ENCODE results near the gene TRIM56.
"Not testable (repeated sequence)": the region's sequence is repeated elsewhere in the genome, so short reads cannot be mapped to it uniquely, and the experiment has no call there.

TRIM56 gene, protein sequence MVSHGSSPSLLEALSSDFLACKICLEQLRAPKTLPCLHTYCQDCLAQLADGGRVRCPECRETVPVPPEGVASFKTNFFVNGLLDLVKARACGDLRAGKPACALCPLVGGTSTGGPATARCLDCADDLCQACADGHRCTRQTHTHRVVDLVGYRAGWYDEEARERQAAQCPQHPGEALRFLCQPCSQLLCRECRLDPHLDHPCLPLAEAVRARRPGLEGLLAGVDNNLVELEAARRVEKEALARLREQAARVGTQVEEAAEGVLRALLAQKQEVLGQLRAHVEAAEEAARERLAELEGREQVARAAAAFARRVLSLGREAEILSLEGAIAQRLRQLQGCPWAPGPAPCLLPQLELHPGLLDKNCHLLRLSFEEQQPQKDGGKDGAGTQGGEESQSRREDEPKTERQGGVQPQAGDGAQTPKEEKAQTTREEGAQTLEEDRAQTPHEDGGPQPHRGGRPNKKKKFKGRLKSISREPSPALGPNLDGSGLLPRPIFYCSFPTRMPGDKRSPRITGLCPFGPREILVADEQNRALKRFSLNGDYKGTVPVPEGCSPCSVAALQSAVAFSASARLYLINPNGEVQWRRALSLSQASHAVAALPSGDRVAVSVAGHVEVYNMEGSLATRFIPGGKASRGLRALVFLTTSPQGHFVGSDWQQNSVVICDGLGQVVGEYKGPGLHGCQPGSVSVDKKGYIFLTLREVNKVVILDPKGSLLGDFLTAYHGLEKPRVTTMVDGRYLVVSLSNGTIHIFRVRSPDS

DNA sequence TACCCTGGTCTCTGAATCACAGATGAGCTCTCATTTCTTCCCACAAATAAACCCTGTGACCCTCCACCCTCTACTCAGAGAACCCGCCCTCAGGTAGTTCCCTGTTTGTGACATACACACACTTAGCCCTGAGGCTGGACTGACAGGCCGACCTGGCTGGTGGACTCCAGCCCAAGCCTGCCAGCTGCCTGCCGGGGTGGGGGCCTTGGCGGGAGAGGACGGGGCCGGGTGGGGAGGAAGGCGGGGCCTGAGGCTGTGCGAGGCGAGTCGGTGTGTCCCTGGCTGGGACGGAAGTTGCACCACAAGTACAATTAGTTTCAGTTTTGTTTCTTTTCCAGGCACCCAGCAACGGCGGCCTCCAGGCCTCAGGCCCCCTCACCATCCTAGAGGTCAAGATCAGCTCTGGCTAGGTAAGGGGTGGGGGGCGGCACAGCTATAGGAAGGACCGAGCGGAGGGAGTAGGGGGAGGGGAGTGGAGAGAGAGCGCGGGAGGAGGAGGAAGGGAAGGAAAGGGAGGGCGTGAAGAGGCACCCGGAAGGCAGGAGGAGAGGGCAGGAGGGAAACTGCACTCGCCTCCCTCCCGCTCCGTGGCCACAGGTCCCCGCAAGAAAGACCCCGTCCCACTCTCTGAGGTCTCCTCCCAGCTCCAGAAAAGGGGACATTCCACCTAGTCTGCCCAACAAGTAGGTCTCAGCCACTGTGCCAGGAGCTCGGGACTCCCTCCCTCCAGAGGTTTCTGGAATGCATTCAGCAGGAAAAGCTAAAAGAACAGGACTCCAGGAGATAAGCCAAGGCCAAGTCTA lies at the start of gene TRIM56:
TSS of gene TRIM56 (plus strand) at position 320 of the 803 bp plus-strand sequence. CDS start 1,832 bp downstream, outside the sequence.
- peak within 1 kb of the TSS; percentile 99 for H3K27ac ChIP-seq
- DNase-seq (ENCODE audit: low spot score) = peak; percentile 96
- CTCF ChIA-PET = interaction anchor here (0.6 to 1.3 kb wide), 4 partner anchors 9 to 191 kb away, joined by 3 to 10 read pairs (median 4); no protein-coding TSS in a partner anchor
- POLR2A ChIA-PET (ENCODE audit: low non-redundant PET) = interaction anchor here (0.6 to 1.2 kb wide), 4 partner anchors 10 to 656 kb away, joined by 3 read pairs; partner anchors contain the start of gene MEPCE
- TF ChIP-seq, protein P1, sequence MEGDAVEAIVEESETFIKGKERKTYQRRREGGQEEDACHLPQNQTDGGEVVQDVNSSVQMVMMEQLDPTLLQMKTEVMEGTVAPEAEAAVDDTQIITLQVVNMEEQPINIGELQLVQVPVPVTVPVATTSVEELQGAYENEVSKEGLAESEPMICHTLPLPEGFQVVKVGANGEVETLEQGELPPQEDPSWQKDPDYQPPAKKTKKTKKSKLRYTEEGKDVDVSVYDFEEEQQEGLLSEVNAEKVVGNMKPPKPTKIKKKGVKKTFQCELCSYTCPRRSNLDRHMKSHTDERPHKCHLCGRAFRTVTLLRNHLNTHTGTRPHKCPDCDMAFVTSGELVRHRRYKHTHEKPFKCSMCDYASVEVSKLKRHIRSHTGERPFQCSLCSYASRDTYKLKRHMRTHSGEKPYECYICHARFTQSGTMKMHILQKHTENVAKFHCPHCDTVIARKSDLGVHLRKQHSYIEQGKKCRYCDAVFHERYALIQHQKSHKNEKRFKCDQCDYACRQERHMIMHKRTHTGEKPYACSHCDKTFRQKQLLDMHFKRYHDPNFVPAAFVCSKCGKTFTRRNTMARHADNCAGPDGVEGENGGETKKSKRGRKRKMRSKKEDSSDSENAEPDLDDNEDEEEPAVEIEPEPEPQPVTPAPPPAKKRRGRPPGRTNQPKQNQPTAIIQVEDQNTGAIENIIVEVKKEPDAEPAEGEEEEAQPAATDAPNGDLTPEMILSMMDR (conservative IDR thresholded peaks at IDR 0.05; ENCODE audit: low read depth) = no peak

DNA sequence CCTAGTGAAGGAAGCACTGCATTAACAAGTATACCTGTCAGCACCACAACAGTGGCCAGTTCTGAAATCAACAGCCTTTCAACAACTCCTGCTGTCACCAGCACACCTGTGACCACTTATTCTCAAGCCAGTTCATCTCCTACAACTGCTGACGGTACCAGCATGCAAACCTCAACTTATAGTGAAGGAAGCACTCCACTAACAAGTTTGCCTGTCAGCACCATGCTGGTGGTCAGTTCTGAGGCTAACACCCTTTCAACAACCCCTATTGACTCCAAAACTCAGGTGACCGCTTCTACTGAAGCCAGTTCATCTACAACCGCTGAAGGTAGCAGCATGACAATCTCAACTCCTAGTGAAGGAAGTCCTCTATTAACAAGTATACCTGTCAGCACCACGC lies 49.3 kb upstream of the TRIM56 start:
- no peak overlapping the region for H3K27ac ChIP-seq
- ChIA-PET POLR2A (ENCODE audit: low non-redundant PET) (no interaction called here), CTCF (no interaction called here)
- TF ChIP-seq, protein P1 (conservative IDR thresholded peaks at IDR 0.05; ENCODE audit: low read depth) = no peak
- DNase-seq (ENCODE audit: low spot score) = no peak

DNA sequence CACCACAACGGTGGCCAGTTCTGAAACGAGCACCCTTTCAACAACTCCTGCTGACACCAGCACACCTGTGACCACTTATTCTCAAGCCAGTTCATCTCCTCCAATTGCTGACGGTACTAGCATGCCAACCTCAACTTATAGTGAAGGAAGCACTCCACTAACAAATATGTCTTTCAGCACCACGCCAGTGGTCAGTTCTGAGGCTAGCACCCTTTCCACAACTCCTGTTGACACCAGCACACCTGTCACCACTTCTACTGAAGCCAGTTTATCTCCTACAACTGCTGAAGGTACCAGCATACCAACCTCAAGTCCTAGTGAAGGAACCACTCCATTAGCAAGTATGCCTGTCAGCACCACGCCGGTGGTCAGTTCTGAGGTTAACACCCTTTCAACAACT lies 44.0 kb upstream of the TRIM56 start:
- CTCF ChIA-PET; POLR2A ChIA-PET (ENCODE audit: low non-redundant PET); DNase-seq (ENCODE audit: low spot score); H3K27ac ChIP-seq: not testable (repeated sequence)

DNA sequence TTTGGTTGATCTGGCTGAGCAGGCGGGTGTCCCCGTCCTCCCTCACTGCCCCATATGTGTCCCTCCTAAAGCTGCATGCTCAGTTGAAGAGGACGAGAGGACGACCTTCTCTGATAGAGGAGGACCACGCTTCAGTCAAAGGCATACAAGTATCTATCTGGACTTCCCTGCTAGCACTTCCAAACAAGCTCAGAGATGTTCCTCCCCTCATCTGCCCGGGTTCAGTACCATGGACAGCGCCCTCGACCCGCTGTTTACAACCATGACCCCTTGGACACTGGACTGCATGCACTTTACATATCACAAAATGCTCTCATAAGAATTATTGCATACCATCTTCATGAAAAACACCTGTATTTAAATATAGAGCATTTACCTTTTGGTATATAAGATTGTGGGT lies 26.9 kb upstream of the TRIM56 start:
- peak; percentile 60 for DNase-seq (ENCODE audit: low spot score)
- ChIA-PET CTCF (interaction anchor here (0.7 to 2.6 kb wide), 11 partner anchors 11 to 225 kb away, joined by 3 to 19 read pairs (median 4); partner anchors contain the start of gene UFSP1), POLR2A (ENCODE audit: low non-redundant PET) (no interaction called here)
- H3K27ac ChIP-seq = no peak overlapping the region
- TF ChIP-seq, protein P1 (conservative IDR thresholded peaks at IDR 0.05; ENCODE audit: low read depth) = no peak

DNA sequence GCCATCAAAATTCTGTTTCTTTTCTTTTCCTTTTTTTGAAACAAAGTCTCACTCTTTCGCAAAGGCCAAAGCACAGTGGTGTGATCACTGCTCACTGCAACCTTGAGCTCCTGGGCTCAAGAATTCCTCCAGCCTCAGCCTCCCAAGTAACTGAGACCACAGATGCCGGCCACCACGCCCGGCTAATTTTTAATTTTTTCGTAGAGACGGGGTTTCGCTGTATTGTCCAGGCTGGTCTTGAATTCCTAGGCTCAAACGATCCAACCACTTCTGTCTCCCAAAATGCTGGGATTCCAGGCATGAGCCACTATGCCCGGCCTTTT lies 25.7 kb upstream of the TRIM56 start:
- DNase-seq (ENCODE audit: low spot score) = no peak
- TF ChIP-seq, protein P1 (conservative IDR thresholded peaks at IDR 0.05; ENCODE audit: low read depth) = peak; percentile 77
- ChIA-PET POLR2A (ENCODE audit: low non-redundant PET) (no interaction called here), CTCF (interaction anchor here (0.7 to 2.6 kb wide), 9 partner anchors 10 to 623 kb away, joined by 3 to 19 read pairs (median 5); partner anchors contain the start of gene PPP1R35)
- no peak overlapping the region for H3K27ac ChIP-seq

DNA sequence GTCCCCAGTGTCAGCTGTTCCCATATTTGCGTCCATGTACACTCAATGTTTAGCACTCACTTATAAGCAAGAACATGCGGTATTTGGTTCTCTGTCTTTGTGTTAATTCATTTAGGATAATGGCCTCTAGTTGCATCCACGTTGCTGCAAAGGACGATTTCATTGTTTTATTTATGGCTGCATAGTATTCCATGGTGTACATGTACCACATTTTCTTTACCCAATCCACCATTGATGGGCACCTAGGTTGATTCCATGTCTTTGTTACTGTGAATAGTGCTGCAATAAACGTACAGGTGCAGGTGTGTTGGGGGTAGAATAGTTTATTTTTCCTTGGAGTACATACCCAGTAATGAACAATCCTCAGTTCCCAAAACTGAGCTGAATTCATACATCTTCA lies 24.3 kb upstream of the TRIM56 start:
- H3K27ac ChIP-seq = no peak overlapping the region
- CTCF ChIA-PET = interaction anchor here (0.6 kb wide), 1 partner anchor 19 kb away, joined by 4 read pairs; no protein-coding TSS in a partner anchor
- POLR2A ChIA-PET (ENCODE audit: low non-redundant PET) = no interaction called here
- TF ChIP-seq, protein P1 (conservative IDR thresholded peaks at IDR 0.05; ENCODE audit: low read depth) = no peak
- no peak for DNase-seq (ENCODE audit: low spot score)

DNA sequence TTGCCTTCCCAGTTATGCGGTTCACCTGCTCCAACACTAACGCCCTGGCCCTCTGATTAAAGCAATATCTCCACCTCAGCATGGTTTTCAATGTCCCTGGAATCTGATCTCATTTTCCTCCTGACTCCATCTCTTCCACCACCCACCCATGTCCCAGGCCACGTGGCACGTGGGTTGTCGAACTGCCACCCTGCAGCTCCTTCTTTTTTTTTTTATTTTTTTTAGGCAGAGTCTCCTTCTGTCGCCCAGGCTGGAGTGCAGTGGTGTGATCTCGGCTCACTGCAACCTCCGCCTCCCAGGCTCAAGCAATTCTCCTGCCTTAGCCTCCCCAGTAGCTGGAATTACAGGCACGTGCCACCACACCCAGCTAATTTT lies 21.1 kb upstream of the TRIM56 start:
- POLR2A ChIA-PET (ENCODE audit: low non-redundant PET); H3K27ac ChIP-seq; DNase-seq (ENCODE audit: low spot score); CTCF ChIA-PET: not testable (repeated sequence)

DNA sequence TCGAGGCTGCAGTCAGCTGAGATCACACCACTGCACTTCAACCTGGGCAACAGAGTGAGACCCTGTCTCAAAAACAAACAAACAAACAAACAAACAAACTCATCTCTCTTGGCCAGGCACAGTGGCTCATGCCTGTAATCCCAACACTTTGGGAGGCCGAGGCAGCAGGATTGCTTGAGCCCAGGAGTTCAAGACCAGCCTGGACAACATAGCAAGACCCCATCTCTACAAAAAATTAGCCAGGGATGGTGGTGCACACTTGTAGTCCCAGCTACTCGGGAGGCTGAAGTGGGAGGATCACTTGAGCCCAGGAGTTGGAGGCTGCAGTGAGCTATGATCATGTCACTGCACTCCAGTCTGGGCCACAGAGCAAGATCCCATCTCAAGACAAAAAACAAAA lies 20.1 kb upstream of the TRIM56 start:
- H3K27ac ChIP-seq; POLR2A ChIA-PET (ENCODE audit: low non-redundant PET); DNase-seq (ENCODE audit: low spot score): not testable (repeated sequence)
- CTCF ChIA-PET = interaction anchor here (0.6 kb wide), 2 partner anchors 17 to 165 kb away, joined by 3 to 5 read pairs; no protein-coding TSS in a partner anchor
